Neural crest cell (in vitro differentiated cells): ENCODE measurements around the gene GADD45B. TPM values are rescaled to one million over a fixed set of nuclear protein-coding genes. Genes with fewer than 3 reads are reported as not detected.
"Not testable (repeated sequence)": the region's sequence is repeated elsewhere in the genome, so short reads cannot be mapped to it uniquely, and the experiment has no call there.

Experiments
- DNase-seq: peaks from one replicate; pipeline ENCODE4 v3.0.0; 2021; ENCODE audit warnings: low read depth, mixed read lengths, low spot score
- H3K27ac Mint-ChIP-seq: one replicate; pipeline ENCODE4 v1.8.0; 2021; ENCODE audit warnings: mild to moderate bottlenecking, mixed read lengths; ENCODE audit not compliant: unreplicated experiment
- H3K27me3 Mint-ChIP-seq: 2 replicates; pipeline ENCODE4 v1.8.0; 2021; ENCODE audit warnings: low read depth, mild to moderate bottlenecking, mixed read lengths
- H3K36me3 Mint-ChIP-seq: 2 replicates; pipeline ENCODE4 v1.8.0; 2021; ENCODE audit warnings: low read depth, mild to moderate bottlenecking, mixed read lengths
- H3K4me1 Mint-ChIP-seq: 2 replicates; pipeline ENCODE4 v1.8.0; 2021; ENCODE audit warnings: mixed read lengths
- H3K4me3 Mint-ChIP-seq: one replicate; pipeline ENCODE4 v1.8.0; 2021; ENCODE audit warnings: mild to moderate bottlenecking, mixed read lengths
- H3K9me3 Mint-ChIP-seq: 2 replicates; pipeline ENCODE4 v1.8.0; 2021; ENCODE audit warnings: mixed read lengths
- total RNA-seq: library from RNA; stranded (reverse); gene quantifications from 2 replicates; pipeline ENCODE4 v1.2.1, GENCODE V29; 2021
- TF ChIP-seq, protein P1 (sequence below): fragments of 200-600 bp; sonication (generic); conservative IDR thresholded peaks from 2 replicates; pipeline ENCODE4 v1.5.0; 2021; ENCODE audit warnings: antibody characterized with exemption, mild to moderate bottlenecking

Gene GADD45B
- total RNA-seq, 1 donor from 2014 or later: 4.1 TPM

DNA sequence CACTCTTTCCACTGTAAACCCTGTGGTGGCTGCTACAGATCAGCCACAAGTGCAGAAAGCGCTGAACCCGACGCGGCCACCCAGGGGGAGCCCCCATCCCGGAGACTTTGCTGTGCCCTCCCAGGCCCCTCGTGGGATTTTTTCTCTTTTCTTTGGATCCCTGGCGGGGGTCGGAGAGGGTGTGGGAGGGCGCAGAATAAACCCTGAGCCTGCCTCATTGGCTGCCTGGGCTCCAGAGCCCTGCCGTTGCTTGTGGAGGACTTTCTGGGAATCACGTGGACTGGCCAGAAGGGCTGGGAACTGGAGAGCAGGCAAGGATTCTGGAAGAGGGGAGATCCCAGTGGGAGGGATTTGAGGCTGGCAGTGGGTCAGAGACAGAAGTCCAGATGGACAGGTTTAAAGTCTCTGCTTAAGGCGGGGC, 24.9 kb downstream of the GADD45B start:
- TF ChIP-seq, protein P1, sequence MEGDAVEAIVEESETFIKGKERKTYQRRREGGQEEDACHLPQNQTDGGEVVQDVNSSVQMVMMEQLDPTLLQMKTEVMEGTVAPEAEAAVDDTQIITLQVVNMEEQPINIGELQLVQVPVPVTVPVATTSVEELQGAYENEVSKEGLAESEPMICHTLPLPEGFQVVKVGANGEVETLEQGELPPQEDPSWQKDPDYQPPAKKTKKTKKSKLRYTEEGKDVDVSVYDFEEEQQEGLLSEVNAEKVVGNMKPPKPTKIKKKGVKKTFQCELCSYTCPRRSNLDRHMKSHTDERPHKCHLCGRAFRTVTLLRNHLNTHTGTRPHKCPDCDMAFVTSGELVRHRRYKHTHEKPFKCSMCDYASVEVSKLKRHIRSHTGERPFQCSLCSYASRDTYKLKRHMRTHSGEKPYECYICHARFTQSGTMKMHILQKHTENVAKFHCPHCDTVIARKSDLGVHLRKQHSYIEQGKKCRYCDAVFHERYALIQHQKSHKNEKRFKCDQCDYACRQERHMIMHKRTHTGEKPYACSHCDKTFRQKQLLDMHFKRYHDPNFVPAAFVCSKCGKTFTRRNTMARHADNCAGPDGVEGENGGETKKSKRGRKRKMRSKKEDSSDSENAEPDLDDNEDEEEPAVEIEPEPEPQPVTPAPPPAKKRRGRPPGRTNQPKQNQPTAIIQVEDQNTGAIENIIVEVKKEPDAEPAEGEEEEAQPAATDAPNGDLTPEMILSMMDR: no peak
- no peak for DNase-seq
- Mint-ChIP-seq H3K27me3 (peaks cover 3% of the 10 kb centered on the region), H3K27ac (no peak overlapping the region), H3K4me3 (no peak overlapping the region), H3K4me1 (peaks cover 5% of the 10 kb centered on the region), H3K36me3 (no peaks in the 10 kb centered on the region), H3K9me3 (no peaks in the 10 kb centered on the region)

DNA sequence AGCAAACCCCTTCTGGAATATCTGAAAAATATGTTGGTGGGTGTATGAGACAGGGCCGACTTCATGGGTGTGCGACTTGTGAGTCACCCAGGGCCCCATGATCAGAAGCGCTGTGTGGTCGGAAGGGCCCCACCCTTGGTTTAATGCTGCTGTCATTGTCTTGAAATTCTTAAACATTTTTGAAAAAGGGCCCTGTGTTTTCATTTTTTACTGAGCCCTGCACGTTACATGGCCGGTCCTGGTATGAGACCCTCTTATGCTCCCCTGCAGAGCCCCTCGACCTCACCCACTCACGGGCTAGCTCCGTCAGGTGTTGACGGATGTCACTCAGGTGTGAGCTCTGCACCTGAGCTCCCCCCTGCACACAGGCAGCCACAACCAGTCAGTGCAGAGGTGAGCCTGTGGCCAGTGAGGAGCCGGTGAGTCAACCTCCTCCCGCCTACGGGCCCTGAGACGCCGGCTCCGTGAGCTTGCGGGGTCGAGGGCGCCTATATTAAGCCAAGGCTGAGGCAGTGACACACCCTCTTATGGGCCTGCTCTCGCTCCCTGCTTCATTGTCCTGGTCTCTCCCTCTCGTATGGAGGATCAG, 27.7 kb downstream of the GADD45B start:
- DNase-seq: no peak
- TF ChIP-seq, protein P1: no peak
- no peak overlapping the region for H3K4me3 Mint-ChIP-seq
- peaks cover 9% of the 10 kb centered on the region for H3K4me1 Mint-ChIP-seq
- no peaks in the 10 kb centered on the region for H3K36me3 Mint-ChIP-seq
- H3K27ac Mint-ChIP-seq: peak overlapping the region; percentile 37
- H3K27me3 Mint-ChIP-seq: peaks cover 3% of the 10 kb centered on the region
- H3K9me3 Mint-ChIP-seq: no peaks in the 10 kb centered on the region

DNA sequence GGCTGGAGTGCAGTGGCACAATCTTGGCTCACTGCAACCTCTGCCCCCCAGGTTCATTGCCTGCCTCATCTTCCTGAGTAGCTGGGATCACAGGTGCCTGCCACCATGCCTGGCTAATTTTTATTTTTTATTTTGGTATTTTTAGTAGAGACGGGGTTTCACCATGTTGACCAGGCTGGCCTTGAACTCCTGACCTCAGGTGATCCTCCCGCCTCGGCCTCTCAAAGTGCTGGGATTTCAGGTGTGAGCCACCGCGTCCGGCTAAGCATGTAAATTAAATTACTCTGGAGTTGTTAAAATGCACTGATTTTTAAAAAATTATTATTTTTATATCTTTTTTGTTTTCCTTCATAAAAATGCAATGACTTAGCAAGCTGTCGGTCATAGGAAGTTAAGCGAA, 30.7 kb downstream of the GADD45B start:
- H3K36me3 Mint-ChIP-seq, H3K27me3 Mint-ChIP-seq, H3K4me3 Mint-ChIP-seq, DNase-seq, H3K9me3 Mint-ChIP-seq, H3K27ac Mint-ChIP-seq, H3K4me1 Mint-ChIP-seq: not testable (repeated sequence)

DNA sequence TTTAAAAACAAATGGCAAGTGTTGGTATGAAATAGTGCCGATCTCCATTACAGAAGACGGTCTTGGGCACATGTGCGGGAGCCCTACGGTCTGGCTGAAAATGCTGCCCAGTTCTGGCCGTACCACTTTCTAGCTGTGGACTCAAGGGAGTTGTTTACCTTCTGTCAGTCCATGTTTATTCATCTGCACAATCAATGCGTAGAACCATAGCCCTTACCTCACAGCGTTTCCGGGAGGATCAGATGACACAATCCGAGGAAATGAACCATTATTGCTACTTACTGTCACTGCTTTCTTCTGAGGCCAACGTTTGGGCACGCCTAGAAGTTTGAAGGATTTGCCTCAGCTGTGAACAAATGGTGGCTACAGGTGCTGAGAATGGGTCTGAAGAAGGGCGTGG, 31.2 kb downstream of the GADD45B start:
- H3K4me1 Mint-ChIP-seq: peaks cover 4% of the 10 kb centered on the region
- H3K4me3 Mint-ChIP-seq: no peak overlapping the region
- no peaks in the 10 kb centered on the region for H3K36me3 Mint-ChIP-seq
- no peak overlapping the region for H3K27ac Mint-ChIP-seq
- TF ChIP-seq, protein P1: no peak
- no peak for DNase-seq
- H3K9me3 Mint-ChIP-seq: no peaks in the 10 kb centered on the region
- no peaks in the 10 kb centered on the region for H3K27me3 Mint-ChIP-seq

DNA sequence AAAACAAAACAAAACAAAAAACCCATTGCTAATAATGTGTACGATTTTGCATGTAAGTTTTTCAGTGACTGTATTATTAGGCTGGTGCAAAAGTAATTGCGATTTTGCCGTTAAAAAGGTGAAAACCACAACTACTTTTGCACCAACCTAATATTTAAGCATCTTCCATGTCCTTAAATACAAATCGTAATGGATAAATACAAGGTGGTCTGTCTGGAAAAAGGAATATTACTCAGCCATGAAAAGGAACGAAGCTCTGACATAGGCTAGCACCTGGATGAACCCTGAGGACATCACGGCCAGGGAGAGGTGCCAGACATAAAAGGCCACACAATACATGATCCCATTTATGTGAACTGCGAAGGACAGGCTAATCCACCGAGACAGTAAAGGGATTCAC, 33.2 kb downstream of the GADD45B start:
- H3K27ac Mint-ChIP-seq: no peak overlapping the region
- no peaks in the 10 kb centered on the region for H3K27me3 Mint-ChIP-seq
- H3K4me3 Mint-ChIP-seq: no peak overlapping the region
- DNase-seq: no peak
- no peaks in the 10 kb centered on the region for H3K36me3 Mint-ChIP-seq
- no peaks in the 10 kb centered on the region for H3K9me3 Mint-ChIP-seq
- peaks cover 4% of the 10 kb centered on the region for H3K4me1 Mint-ChIP-seq
- TF ChIP-seq, protein P1: no peak

DNA sequence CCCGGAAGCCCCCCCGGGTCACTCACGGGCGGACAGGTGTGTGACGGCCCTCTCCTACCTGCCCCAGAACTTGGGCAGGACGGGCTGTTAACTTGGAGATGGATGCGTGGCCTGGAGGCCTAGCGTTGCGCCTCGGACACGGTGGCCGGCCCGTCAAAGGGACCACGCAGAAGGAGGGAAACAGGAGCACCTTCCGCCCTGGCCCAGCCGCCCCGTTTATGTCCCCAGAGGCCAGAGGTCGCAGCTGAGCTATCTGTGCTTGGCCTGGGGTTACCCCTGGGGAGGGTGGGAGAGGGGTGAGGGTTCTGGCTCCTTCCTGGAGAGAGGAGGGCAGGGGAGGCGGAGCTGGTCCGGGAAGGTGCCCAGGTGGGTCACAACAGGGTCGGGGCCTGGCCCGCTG, 35.6 kb downstream of the GADD45B start:
- DNase-seq: no peak
- no peak overlapping the region for H3K4me3 Mint-ChIP-seq
- peaks cover 2% of the 10 kb centered on the region for H3K36me3 Mint-ChIP-seq
- no peaks in the 10 kb centered on the region for H3K27me3 Mint-ChIP-seq
- TF ChIP-seq, protein P1: no peak
- peaks cover 4% of the 10 kb centered on the region for H3K4me1 Mint-ChIP-seq
- no peak overlapping the region for H3K27ac Mint-ChIP-seq
- no peaks in the 10 kb centered on the region for H3K9me3 Mint-ChIP-seq
